Measurements from ENCODE around the gene RRAS2.

GRCh38 chr11:14249121-14249963, 109.6 kb downstream of the RRAS2 start:
- peak; percentile 79; the same call in 1 of the 2 replicates for TF ChIP-seq STAG1 (CRISPR knock-in tag; IDR thresholded peaks at IDR 0.05; ENCODE audit: borderline replicate concordance)
- TF ChIP-seq, protein P1, sequence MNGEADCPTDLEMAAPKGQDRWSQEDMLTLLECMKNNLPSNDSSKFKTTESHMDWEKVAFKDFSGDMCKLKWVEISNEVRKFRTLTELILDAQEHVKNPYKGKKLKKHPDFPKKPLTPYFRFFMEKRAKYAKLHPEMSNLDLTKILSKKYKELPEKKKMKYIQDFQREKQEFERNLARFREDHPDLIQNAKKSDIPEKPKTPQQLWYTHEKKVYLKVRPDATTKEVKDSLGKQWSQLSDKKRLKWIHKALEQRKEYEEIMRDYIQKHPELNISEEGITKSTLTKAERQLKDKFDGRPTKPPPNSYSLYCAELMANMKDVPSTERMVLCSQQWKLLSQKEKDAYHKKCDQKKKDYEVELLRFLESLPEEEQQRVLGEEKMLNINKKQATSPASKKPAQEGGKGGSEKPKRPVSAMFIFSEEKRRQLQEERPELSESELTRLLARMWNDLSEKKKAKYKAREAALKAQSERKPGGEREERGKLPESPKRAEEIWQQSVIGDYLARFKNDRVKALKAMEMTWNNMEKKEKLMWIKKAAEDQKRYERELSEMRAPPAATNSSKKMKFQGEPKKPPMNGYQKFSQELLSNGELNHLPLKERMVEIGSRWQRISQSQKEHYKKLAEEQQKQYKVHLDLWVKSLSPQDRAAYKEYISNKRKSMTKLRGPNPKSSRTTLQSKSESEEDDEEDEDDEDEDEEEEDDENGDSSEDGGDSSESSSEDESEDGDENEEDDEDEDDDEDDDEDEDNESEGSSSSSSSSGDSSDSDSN (IDR thresholded peaks at IDR 0.05; ENCODE audit: borderline replicate concordance in 1 of 2, low read depth in 2 of 2, low read length in 2 of 2) = no peak
- TF ChIP-seq CTCF (IDR thresholded peaks at IDR 0.05 in 2 of 3, conservative IDR thresholded peaks at IDR 0.05 in 1 of 3; ENCODE audit: insufficient read depth in 2 of 3, low read depth in 1 of 3, low read length in 3 of 3) = peak; percentile 80 to 92 (median 80)
- no peak for TF ChIP-seq RNF2 (IDR thresholded peaks at IDR 0.05)
- no peak for TF ChIP-seq EZH2 (IDR thresholded peaks at IDR 0.05; ENCODE audit: borderline replicate concordance, low read depth, low read length)
- TF ChIP-seq REST (IDR thresholded peaks at IDR 0.05; ENCODE audit: borderline replicate concordance) = peak; percentile 80
- no peak for TF ChIP-seq REST (CRISPR knock-in tag; IDR thresholded peaks at IDR 0.05; ENCODE audit: low read depth)
- TF ChIP-seq ZC3H8 (IDR thresholded peaks at IDR 0.05) = no peak
- TF ChIP-seq MTA1 (IDR thresholded peaks at IDR 0.05; ENCODE audit: borderline replicate concordance) = no peak
- TF ChIP-seq POLR2AphosphoS5 (IDR thresholded peaks at IDR 0.05; ENCODE audit: control insufficient read depth, insufficient read depth, low read depth, low read length) = no peak
- TF ChIP-seq POLR2A (conservative IDR thresholded peaks at IDR 0.05) = no peak
- TF ChIP-seq MAX (CRISPR knock-in tag; IDR thresholded peaks at IDR 0.05) = no peak
- TF ChIP-seq HDAC2 (IDR thresholded peaks at IDR 0.05) = no peak
- no peak for TF ChIP-seq GATAD2A (IDR thresholded peaks at IDR 0.05)
